ENCODE measurements around the gene TSHZ2. TPM values are rescaled to one million over a fixed set of nuclear protein-coding genes. Genes with fewer than 3 reads are reported as not detected.

Gene TSHZ2
- total and polyA plus RNA-seq, 5 donors from 2014 or later: 1.00 to 41.7 (median 2.1) TPM

DNA sequence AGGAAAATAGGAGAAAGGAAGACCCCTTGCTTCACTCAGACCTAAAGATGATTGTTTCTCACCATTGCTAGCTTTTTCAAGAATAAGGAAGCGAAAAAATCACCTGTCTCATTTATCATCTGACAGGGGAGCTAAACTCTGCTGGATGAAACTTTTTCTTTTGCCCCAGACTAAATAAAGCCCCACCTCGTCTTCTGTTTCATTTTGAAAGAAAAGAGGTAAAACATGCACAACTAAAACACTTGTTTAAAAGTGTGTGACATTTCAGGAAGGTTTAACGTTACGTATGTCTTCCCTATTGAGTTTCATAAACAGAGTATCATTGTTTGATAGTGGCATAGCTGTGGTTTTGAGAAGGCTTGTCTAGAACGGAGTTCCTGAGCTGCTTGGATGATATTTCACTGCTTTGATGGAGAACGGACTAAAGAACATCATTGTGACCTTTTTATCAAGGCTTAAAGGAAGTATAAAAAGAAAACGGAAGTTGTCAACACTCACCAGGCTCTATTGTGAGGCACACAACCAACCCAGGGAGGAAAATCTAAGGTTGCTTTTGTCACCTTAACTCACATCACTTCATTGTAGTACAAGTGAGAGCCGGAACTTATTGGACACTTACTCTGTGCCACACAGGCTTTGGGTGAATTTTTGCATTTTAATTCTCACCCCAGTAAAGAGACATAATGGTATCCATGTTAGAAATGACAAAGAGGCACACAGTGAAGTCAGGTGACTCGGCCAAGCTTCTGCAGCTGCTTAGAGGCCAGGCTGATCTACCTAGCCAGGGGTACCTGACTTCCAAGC lies 29.5 kb downstream of the TSHZ2 start:
- Histone ChIP-seq H3K27me3 (ENCODE audit: control insufficient read depth, insufficient read depth, low read length) (no peaks in the 10 kb centered on the region), H3K4me3 (ENCODE audit: low read depth, low read length) (peak overlapping the region; percentile 87), H3K4me1 (ENCODE audit: control insufficient read depth, insufficient read depth, low read length, poor library complexity, severe bottlenecking) (peaks cover 8% of the 10 kb centered on the region), H3K36me3 (ENCODE audit: control insufficient read depth, insufficient read depth, low read length) (no peaks in the 10 kb centered on the region), H3K27ac (ENCODE audit: insufficient read depth, low read length, poor library complexity, severe bottlenecking) (peak overlapping the region; percentile 65), H3K9me3 (ENCODE audit: control insufficient read depth in 2 of 2, low read length in 2 of 2) (no peaks in the 10 kb centered on the region)
- H3K4me3 Mint-ChIP-seq: peak overlapping the region; percentile 69 to 91 (median 82)
- ATAC-seq (ENCODE audit: low read depth in 2 of 2) (peak; percentile 41 to 47), DNase-seq (peak in 2 of 3 donors; percentile 22 to 50)
- H3K27ac Mint-ChIP-seq: peak overlapping the region; percentile 92 to 99 (median 94)
- peaks cover 0 to 1% (median 0%) of the 10 kb centered on the region in 7 donors for H3K9me3 Mint-ChIP-seq
- H3K36me3 Mint-ChIP-seq: peaks cover 4% of the 10 kb centered on the region
- H3K4me1 Mint-ChIP-seq: peaks cover 9 to 32% (median 14%) of the 10 kb centered on the region in 4 donors
- peaks cover under 1% of the 10 kb centered on the region for H3K27me3 Mint-ChIP-seq

DNA sequence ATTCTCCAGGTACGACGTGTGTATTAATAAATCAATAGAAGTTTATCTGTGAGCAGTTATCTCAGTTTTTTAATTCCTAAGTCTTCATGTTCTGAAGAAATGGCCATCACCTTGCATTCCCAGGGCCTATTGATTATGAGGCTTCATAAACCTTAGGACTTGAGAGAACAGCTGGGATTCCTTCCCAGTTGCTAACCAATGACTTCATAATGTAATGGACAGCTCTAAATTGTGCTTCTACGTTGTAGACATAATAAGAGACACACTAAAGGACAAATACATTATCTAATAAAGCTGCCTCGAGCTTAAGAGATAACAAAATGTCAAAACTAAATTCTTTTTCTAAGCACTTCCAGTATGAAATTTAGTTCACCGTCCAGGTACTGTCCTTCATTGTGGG lies 30.6 kb downstream of the TSHZ2 start:
- Histone ChIP-seq H3K4me3 (ENCODE audit: low read depth, low read length) (no peak overlapping the region), H3K36me3 (ENCODE audit: control insufficient read depth, insufficient read depth, low read length) (no peaks in the 10 kb centered on the region), H3K27ac (ENCODE audit: insufficient read depth, low read length, poor library complexity, severe bottlenecking) (no peak overlapping the region), H3K9me3 (ENCODE audit: control insufficient read depth in 2 of 2, low read length in 2 of 2) (no peaks in the 10 kb centered on the region), H3K27me3 (ENCODE audit: control insufficient read depth, insufficient read depth, low read length) (no peaks in the 10 kb centered on the region), H3K4me1 (ENCODE audit: control insufficient read depth, insufficient read depth, low read length, poor library complexity, severe bottlenecking) (peaks cover 8% of the 10 kb centered on the region)
- Mint-ChIP-seq H3K27ac (peak overlapping the region in 2 of 3 donors; percentile 8 to 92), H3K4me1 (peaks cover 9 to 30% (median 16%) of the 10 kb centered on the region in 4 donors), H3K36me3 (peaks cover 4% of the 10 kb centered on the region), H3K27me3 (peaks cover 4% of the 10 kb centered on the region), H3K9me3 (peaks cover 0 to 1% (median 0%) of the 10 kb centered on the region in 7 donors), H3K4me3 (peak overlapping the region in 2 of 4 donors; percentile 13 to 30)
- DNase-seq (no peak), ATAC-seq (ENCODE audit: low read depth in 2 of 2) (no peak)

DNA sequence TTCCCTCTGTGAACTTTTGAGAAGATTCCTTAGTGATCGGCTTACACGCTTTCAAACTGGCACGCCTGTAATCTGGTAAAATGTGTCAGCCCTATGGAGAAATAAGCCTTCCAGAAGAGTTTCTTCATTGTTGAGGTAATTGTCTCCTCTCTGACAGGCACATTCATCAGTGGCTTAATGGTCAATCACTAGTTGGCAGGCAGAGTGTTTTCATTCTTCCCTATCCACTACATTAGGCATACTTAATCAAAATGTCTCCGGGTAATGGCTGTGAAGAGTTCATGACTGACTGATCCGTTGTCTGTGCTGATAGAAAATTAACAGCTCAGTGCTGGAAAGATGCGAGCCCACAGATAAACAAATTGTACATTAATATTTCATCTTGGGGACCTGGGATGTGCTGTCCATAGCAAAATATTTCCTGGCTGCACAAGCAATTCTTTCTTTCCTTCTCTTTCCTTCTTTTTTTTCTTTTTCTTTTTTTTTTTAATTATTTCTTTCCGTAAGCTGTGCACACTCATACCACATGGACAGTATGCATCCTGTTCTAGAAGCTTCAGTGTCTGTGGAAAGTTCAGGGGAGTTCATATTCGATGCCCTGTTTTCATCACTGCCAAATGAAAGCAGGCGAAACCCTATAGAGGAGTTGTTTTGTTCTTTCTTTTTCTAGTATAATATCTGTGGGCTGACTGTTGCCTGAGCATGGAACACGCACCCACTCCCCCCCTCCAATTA lies 31.4 kb downstream of the TSHZ2 start:
- ATAC-seq (ENCODE audit: low read depth in 2 of 2) (no peak), DNase-seq (no peak)
- peaks cover 0 to 1% (median 0%) of the 10 kb centered on the region in 7 donors for H3K9me3 Mint-ChIP-seq
- H3K4me3 ChIP-seq (ENCODE audit: low read depth, low read length): no peak overlapping the region
- H3K27me3 ChIP-seq (ENCODE audit: control insufficient read depth, insufficient read depth, low read length): no peaks in the 10 kb centered on the region
- peaks cover 8% of the 10 kb centered on the region for H3K4me1 ChIP-seq (ENCODE audit: control insufficient read depth, insufficient read depth, low read length, poor library complexity, severe bottlenecking)
- H3K36me3 Mint-ChIP-seq: peaks cover 4% of the 10 kb centered on the region
- peaks cover 9 to 30% (median 16%) of the 10 kb centered on the region in 4 donors for H3K4me1 Mint-ChIP-seq
- H3K36me3 ChIP-seq (ENCODE audit: control insufficient read depth, insufficient read depth, low read length): no peaks in the 10 kb centered on the region
- H3K4me3 Mint-ChIP-seq: peak overlapping the region in 1 of 4 donors; percentile 77
- H3K27ac ChIP-seq (ENCODE audit: insufficient read depth, low read length, poor library complexity, severe bottlenecking): no peak overlapping the region
- peaks cover 4% of the 10 kb centered on the region for H3K27me3 Mint-ChIP-seq
- H3K9me3 ChIP-seq (ENCODE audit: control insufficient read depth in 2 of 2, low read length in 2 of 2): no peaks in the 10 kb centered on the region
- peak overlapping the region in 2 of 3 donors; percentile 14 to 27 for H3K27ac Mint-ChIP-seq

DNA sequence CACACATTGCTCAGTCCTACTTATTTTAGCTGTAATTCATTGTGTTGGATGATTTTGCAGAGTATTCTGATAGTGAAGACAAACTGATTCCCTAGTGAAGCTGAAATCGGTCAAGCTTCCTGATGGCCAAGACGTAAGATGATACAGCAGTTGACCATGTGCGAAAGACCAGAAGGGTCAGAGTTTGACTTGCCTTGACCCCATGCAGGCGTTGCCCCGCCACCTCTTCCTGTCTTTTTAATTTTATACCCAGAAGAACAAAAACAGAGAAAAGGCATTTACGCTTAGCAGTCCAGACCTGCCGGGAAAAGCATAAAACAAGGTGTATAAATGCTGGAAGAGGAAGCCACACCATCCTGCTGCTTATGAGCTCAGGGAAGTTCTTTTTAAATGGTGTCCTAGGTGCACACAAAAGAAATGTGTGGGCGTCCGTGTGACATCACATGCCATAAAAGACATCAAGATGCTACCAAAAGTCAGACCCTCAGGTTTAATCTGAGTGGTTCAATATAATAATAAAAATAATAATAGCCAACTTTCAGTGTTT lies 32.2 kb downstream of the TSHZ2 start:
- H3K27ac Mint-ChIP-seq: no peak overlapping the region
- ATAC-seq (ENCODE audit: low read depth in 2 of 2) (no peak), DNase-seq (no peak)
- no peaks in the 10 kb centered on the region for H3K9me3 ChIP-seq (ENCODE audit: control insufficient read depth in 2 of 2, low read length in 2 of 2)
- peaks cover 4% of the 10 kb centered on the region for H3K27me3 Mint-ChIP-seq
- H3K9me3 Mint-ChIP-seq: peaks cover 0 to 1% (median 0%) of the 10 kb centered on the region in 7 donors
- no peak overlapping the region for H3K27ac ChIP-seq (ENCODE audit: insufficient read depth, low read length, poor library complexity, severe bottlenecking)
- no peaks in the 10 kb centered on the region for H3K36me3 ChIP-seq (ENCODE audit: control insufficient read depth, insufficient read depth, low read length)
- H3K27me3 ChIP-seq (ENCODE audit: control insufficient read depth, insufficient read depth, low read length): no peaks in the 10 kb centered on the region
- peaks cover 9 to 28% (median 16%) of the 10 kb centered on the region in 4 donors for H3K4me1 Mint-ChIP-seq
- no peak overlapping the region for H3K4me3 Mint-ChIP-seq
- H3K36me3 Mint-ChIP-seq: peaks cover 4% of the 10 kb centered on the region
- peaks cover 8% of the 10 kb centered on the region for H3K4me1 ChIP-seq (ENCODE audit: control insufficient read depth, insufficient read depth, low read length, poor library complexity, severe bottlenecking)
- no peak overlapping the region for H3K4me3 ChIP-seq (ENCODE audit: low read depth, low read length)

DNA sequence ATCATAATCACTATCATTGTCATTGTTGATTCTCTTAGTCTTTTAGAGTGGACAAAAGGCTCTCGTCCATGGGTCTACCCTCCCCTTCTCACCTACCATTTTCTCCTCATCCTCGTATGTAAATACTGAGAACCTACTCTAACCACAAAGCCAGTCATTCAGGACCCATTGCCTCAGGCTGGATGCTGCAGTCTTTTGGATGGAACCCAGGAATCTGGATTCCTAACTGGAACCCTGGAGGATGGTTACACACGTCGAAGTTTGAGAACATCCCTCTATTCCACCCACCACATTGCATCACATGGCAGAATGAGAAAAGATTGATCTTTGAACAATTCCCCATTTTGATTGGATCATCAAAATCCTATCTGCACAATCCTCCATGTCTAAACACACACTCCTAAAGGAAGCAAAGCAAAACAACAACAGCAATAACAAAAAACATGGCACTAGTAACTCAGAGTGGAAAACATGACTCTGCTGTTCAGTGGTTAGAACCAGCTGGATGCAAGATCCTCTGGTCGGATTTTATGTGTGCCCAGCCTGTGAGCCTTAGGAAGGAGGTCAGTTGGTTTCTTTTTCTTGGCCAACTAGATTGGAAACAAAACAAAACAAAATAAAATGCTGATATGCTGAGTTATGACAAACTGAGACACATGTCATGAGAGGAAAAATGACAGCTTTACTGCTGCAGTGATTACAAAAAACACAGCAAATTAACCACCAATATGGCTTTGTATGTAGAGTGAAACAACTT lies 38.0 kb downstream of the TSHZ2 start:
- Mint-ChIP-seq H3K9me3 (peaks cover 0 to 8% (median 2%) of the 10 kb centered on the region in 7 donors), H3K27me3 (peaks cover 4% of the 10 kb centered on the region), H3K4me1 (peaks cover 0 to 4% (median 4%) of the 10 kb centered on the region in 4 donors), H3K4me3 (no peak overlapping the region), H3K27ac (no peak overlapping the region), H3K36me3 (no peaks in the 10 kb centered on the region)
- Histone ChIP-seq H3K27ac (ENCODE audit: insufficient read depth, low read length, poor library complexity, severe bottlenecking) (no peak overlapping the region), H3K4me3 (ENCODE audit: low read depth, low read length) (no peak overlapping the region), H3K9me3 (ENCODE audit: control insufficient read depth in 2 of 2, low read length in 2 of 2) (no peaks in the 10 kb centered on the region), H3K27me3 (ENCODE audit: control insufficient read depth, insufficient read depth, low read length) (no peaks in the 10 kb centered on the region), H3K36me3 (ENCODE audit: control insufficient read depth, insufficient read depth, low read length) (no peaks in the 10 kb centered on the region), H3K4me1 (ENCODE audit: control insufficient read depth, insufficient read depth, low read length, poor library complexity, severe bottlenecking) (no peaks in the 10 kb centered on the region)
- no peak for ATAC-seq (ENCODE audit: low read depth in 2 of 2)
- DNase-seq: no peak

DNA sequence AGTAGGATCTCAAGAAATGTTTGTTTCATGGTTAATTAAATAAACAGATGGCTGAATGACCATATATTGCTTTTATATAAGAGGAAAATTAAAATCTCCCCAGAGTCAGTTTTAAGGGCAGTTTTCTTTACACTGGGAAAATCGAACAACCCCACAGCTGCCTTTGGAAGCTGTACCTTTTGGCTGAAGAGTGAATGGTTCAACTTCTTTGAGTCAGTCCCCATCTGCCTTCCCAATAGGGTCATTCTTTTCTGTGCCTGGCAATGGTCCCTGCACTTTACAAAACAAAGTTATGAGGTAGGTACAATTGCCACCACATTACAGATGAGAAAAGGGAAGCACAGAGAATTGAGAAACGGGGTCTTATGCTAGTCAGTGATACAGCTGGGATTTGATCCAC lies 39.5 kb downstream of the TSHZ2 start:
- peaks cover 4% of the 10 kb centered on the region for H3K27me3 Mint-ChIP-seq
- no peak overlapping the region for H3K27ac Mint-ChIP-seq
- Histone ChIP-seq H3K9me3 (ENCODE audit: control insufficient read depth in 2 of 2, low read length in 2 of 2) (no peaks in the 10 kb centered on the region), H3K36me3 (ENCODE audit: control insufficient read depth, insufficient read depth, low read length) (no peaks in the 10 kb centered on the region), H3K4me3 (ENCODE audit: low read depth, low read length) (no peak overlapping the region), H3K27ac (ENCODE audit: insufficient read depth, low read length, poor library complexity, severe bottlenecking) (no peak overlapping the region), H3K27me3 (ENCODE audit: control insufficient read depth, insufficient read depth, low read length) (no peaks in the 10 kb centered on the region), H3K4me1 (ENCODE audit: control insufficient read depth, insufficient read depth, low read length, poor library complexity, severe bottlenecking) (no peaks in the 10 kb centered on the region)
- peaks cover 0 to 10% (median 2%) of the 10 kb centered on the region in 7 donors for H3K9me3 Mint-ChIP-seq
- no peak overlapping the region for H3K4me3 Mint-ChIP-seq
- ATAC-seq (ENCODE audit: low read depth in 2 of 2) (no peak), DNase-seq (no peak)
- H3K36me3 Mint-ChIP-seq: no peaks in the 10 kb centered on the region
- peaks cover 0 to 4% (median 4%) of the 10 kb centered on the region in 4 donors for H3K4me1 Mint-ChIP-seq

DNA sequence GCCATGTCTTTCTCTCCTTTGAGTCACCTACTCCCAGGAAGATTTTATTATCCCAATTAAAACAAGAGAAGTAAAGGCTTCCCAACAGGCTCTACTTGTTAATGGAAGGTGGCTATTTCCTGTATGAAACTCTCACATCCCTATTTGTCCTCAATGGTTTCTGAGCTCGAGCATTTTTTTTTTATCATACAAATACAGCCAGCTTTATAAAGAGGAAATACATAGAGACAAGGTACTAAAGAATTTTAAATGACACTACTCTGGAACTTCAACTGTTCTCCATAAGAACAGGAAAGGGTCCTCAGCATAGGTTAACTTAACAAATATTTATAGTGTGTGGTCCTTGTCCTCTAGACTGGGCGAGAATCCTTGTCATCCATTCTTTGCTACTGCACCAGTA lies 41.0 kb downstream of the TSHZ2 start:
- peaks cover 0 to 9% (median 4%) of the 10 kb centered on the region in 4 donors for H3K4me1 Mint-ChIP-seq
- no peak overlapping the region for H3K4me3 Mint-ChIP-seq
- ATAC-seq (ENCODE audit: low read depth in 2 of 2): no peak

More for the DNA sequence above, 41.0 kb downstream of the TSHZ2 start:
- Histone ChIP-seq H3K27me3 (ENCODE audit: control insufficient read depth, insufficient read depth, low read length) (no peaks in the 10 kb centered on the region), H3K4me1 (ENCODE audit: control insufficient read depth, insufficient read depth, low read length, poor library complexity, severe bottlenecking) (no peaks in the 10 kb centered on the region), H3K4me3 (ENCODE audit: low read depth, low read length) (no peak overlapping the region), H3K9me3 (ENCODE audit: control insufficient read depth in 2 of 2, low read length in 2 of 2) (no peaks in the 10 kb centered on the region), H3K36me3 (ENCODE audit: control insufficient read depth, insufficient read depth, low read length) (no peaks in the 10 kb centered on the region), H3K27ac (ENCODE audit: insufficient read depth, low read length, poor library complexity, severe bottlenecking) (no peak overlapping the region)
- no peaks in the 10 kb centered on the region for H3K36me3 Mint-ChIP-seq
- no peak for DNase-seq
- peaks cover 0 to 10% (median 3%) of the 10 kb centered on the region in 7 donors for H3K9me3 Mint-ChIP-seq
- H3K27ac Mint-ChIP-seq: no peak overlapping the region
- no peaks in the 10 kb centered on the region for H3K27me3 Mint-ChIP-seq
